Activated naive CD4-positive, alpha-beta T cell treated with anti-CD3 and anti-CD28 coated beads for 36 hours (primary cell): ENCODE results near the gene UBL3. TPM values are rescaled to one million over a fixed set of nuclear protein-coding genes. Genes with fewer than 3 reads are reported as not detected.

Experiments
- CTCF ChIA-PET: fragments of 350-600 bp; sonication (Branson Sonifier 250); formaldehyde crosslinking; loops from one replicate; lab custom pipeline; 2021; ENCODE audit warnings: antibody characterized with exemption; lab: Charles Lee
- DNase-seq: peaks from one replicate; pipeline ENCODE4 v3.0.0-alpha.2; 2020
- H3K27ac Mint-ChIP-seq: one replicate; pipeline ENCODE4 v1.8.0; 2021; ENCODE audit warnings: mild to moderate bottlenecking, mixed read lengths
- H3K27me3 Mint-ChIP-seq: one replicate; pipeline ENCODE4 v1.8.0; 2021; ENCODE audit warnings: low read depth, mixed read lengths
- H3K36me3 Mint-ChIP-seq: one replicate; pipeline ENCODE4 v1.8.0; 2021; ENCODE audit warnings: low read depth, mixed read lengths
- H3K4me1 Mint-ChIP-seq: one replicate; pipeline ENCODE4 v1.8.0; 2021; ENCODE audit warnings: low read depth, mixed read lengths
- H3K4me3 Mint-ChIP-seq: one replicate; pipeline ENCODE4 v1.8.0; 2021; ENCODE audit warnings: mild to moderate bottlenecking, moderate library complexity, mixed read lengths
- H3K9me3 Mint-ChIP-seq: one replicate; pipeline ENCODE4 v1.8.0; 2021; ENCODE audit warnings: mixed read lengths
- intact Hi-C: fragments of 100-400 bp; cut with micrococcal nuclease; formaldehyde crosslinking; loops from one replicate; pipeline ENCODE4 v1.15.1; 2023
- total RNA-seq, 2 experiments: library from RNA; stranded (reverse); gene quantifications; one replicate each; pipeline ENCODE4 v1.2.3, GENCODE V29; 2021

UBL3 gene
- total RNA-seq, 2 experiments from 2014 or later, result 8.3 to 8.5 TPM

DNA sequence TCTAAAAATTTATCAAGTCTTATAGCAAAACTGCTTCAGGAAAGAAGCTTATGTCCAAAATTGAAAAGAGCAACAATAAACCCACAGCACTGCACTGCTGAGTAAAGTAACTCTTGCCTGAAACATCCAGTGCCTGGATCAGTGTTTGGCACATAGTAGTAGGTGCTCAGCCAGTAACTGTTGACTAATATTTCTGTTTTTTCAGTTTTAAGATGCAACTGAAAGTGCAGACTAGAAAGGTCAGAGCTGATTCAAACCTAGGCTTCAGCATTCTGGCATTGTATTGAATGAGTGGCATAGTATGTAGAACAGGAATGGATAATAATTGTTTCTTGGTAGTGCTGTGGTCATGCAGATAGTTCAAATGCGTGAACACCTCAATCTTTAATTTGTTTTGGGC, 67.6 kb downstream of the UBL3 start:
- H3K27ac Mint-ChIP-seq, result no peak overlapping the region
- no peak overlapping the region for H3K4me3 Mint-ChIP-seq

DNA sequence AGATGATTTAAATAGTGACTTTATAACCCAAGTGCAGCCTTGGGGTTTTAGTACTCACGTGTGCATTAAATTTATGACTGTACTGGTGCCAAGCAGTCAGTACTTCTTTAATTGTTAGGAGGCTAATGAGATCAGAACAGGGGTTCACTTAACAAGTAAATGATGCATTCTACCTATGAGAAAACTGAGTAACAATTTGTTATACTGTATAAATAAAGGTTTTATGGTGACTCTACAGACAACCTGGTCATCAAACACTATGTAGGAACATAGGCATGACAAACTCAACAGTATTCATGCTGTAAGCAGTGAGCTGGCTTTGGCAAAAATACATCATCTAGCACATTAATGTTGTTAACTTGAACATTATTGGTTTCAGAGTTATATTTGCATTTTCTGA, 75.6 kb downstream of the UBL3 start:
- DNase-seq, result no peak
- H3K27me3 Mint-ChIP-seq, result no peaks in the 10 kb centered on the region
- CTCF ChIA-PET, result interaction anchor here (0.6 to 9.3 kb wide), 5 partner anchors 10 to 339 kb away, joined by 3 to 143 read pairs (median 5); no protein-coding TSS in a partner anchor
- H3K36me3 Mint-ChIP-seq, result no peaks in the 10 kb centered on the region
- no peak overlapping the region for H3K27ac Mint-ChIP-seq
- intact Hi-C loops, result no loop called here
- no peak overlapping the region for H3K4me3 Mint-ChIP-seq
- H3K9me3 Mint-ChIP-seq, result no peaks in the 10 kb centered on the region
- peaks cover 2% of the 10 kb centered on the region for H3K4me1 Mint-ChIP-seq

More for the DNA sequence above, 67.6 kb downstream of the UBL3 start:
- H3K36me3 Mint-ChIP-seq, result no peaks in the 10 kb centered on the region
- CTCF ChIA-PET, result interaction anchor here (1.0 to 1.9 kb wide), 5 partner anchors 10 to 330 kb away, joined by 3 to 8 read pairs (median 3); no protein-coding TSS in a partner anchor
- peaks cover 16% of the 10 kb centered on the region for H3K4me1 Mint-ChIP-seq
- intact Hi-C loops, result loop anchor here (1.0 to 2.0 kb wide), 4 partner anchors 9 to 64 kb away; no protein-coding TSS in a partner anchor
- H3K9me3 Mint-ChIP-seq, result no peaks in the 10 kb centered on the region
- DNase-seq, result peak; percentile 39
- H3K27me3 Mint-ChIP-seq, result no peaks in the 10 kb centered on the region

DNA sequence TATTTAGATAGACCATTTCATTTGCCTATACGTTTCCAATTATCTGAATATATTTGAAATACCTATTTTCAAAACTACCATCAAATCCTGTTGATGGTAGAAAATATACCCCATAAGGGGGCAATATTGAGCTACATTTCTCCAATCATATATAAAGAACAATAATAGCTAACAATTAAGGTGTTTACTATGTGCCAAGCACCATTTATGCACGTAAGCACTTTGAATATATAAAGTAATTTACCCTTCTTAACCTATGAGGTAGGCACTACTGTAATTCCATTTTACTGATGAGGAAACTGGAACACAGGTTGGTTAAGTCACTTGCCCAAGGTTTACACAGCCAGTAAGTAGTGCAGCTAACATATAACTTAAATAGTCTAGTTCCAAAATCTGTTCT, 79.2 kb downstream of the UBL3 start:
- CTCF ChIA-PET, result interaction anchor here (0.8 to 9.3 kb wide), 27 partner anchors 8 to 1025 kb away, joined by 3 to 143 read pairs (median 4); no protein-coding TSS in a partner anchor
- Mint-ChIP-seq H3K27me3 (no peaks in the 10 kb centered on the region), H3K4me3 (no peak overlapping the region), H3K36me3 (no peaks in the 10 kb centered on the region), H3K27ac (no peak overlapping the region), H3K9me3 (no peaks in the 10 kb centered on the region), H3K4me1 (peaks cover 2% of the 10 kb centered on the region)
- no peak for DNase-seq
- intact Hi-C loops, result loop anchor here (1.0 to 2.0 kb wide), 4 partner anchors 76 to 342 kb away; no protein-coding TSS in a partner anchor

DNA sequence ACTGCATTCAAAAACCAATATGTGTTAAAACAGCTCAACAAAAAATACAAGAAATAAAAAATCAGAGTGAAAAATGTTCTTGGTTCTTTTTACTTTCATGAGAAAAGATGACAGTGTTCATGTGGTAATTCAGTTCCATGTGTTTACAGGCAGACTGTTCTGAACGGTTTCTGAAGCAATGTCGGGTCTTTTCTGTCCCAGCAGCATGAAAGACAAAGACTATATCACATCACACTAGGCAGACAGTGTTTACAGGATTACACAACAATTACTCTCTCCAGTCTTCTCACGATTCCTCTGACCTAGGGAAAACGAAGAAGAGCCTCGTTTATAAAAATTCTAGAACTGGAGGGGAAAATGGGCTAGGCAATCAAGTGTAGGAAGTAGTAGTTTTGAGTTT, 83.4 kb downstream of the UBL3 start:
- intact Hi-C loops, result no loop called here
- H3K36me3 Mint-ChIP-seq, result no peaks in the 10 kb centered on the region
- DNase-seq, result no peak
- H3K27me3 Mint-ChIP-seq, result no peaks in the 10 kb centered on the region
- H3K4me3 Mint-ChIP-seq, result no peak overlapping the region
- H3K27ac Mint-ChIP-seq, result no peak overlapping the region
- H3K9me3 Mint-ChIP-seq, result no peaks in the 10 kb centered on the region
- H3K4me1 Mint-ChIP-seq, result peaks cover 8% of the 10 kb centered on the region
- CTCF ChIA-PET, result interaction anchor here (1.3 kb wide), 1 partner anchor 366 kb away, joined by 6 read pairs; no protein-coding TSS in a partner anchor

DNA sequence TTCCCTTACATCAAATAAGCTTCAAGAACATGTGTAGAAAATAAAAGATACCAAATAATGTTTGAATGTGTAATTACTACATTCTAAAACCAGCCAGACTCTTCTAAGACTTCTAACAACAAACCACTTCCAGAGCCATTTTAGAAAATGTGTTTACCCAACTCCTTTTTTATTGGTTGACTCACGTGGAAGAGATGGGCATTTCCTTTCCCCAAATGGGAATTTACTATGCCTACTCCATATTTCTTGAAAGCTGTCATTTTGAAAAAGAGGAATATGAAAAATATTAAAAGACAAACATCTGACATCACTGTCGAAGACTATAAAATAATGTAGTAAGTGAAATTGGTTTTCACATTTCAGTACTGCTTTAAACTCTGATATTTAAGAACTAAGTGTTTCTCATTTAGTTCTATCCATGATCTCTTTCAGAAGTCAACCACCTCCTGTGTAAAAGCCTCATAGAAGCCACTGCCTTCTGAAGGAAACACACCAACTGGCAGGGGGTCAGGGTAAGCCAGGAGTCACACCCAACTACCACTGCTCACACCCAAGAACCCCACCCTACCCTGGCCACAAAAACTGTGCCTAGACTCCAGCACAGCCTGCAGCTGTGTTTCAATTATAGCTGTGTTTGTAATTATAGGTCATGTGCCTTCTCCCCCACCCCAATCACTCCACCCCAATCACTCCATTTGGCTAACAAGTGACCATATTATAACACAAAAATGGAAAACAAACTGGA, 86.8 kb downstream of the UBL3 start:
- Mint-ChIP-seq H3K27ac (no peak overlapping the region), H3K36me3 (no peaks in the 10 kb centered on the region)
- CTCF ChIA-PET, result interaction anchor here (1.1 to 3.0 kb wide), 5 partner anchors 9 to 348 kb away, joined by 3 to 12 read pairs (median 3); partner anchors contain the start of gene UBL3

DNA sequence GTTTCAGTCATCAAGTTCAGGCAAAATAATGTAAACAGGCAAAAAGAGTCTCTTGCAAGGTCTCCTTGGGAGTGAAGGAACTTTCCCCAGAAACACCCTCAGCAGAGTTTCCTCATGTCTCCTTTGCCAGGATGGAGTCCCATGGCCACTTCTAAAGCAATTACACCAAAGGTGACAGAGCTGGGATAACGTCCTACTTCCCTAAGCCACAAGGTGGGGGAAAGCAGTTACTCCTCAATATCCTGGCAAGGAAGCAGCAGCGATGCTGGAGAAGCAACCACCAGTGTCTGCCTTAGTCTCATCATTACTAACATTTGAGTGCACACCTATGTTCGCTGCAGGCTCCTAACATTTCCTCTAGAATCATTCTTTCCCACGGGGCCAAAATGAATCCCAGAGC, 88.6 kb downstream of the UBL3 start:
- H3K27me3 Mint-ChIP-seq, result no peaks in the 10 kb centered on the region
- H3K4me1 Mint-ChIP-seq, result peaks cover 15% of the 10 kb centered on the region
- DNase-seq, result no peak
- H3K9me3 Mint-ChIP-seq, result peaks cover 8% of the 10 kb centered on the region
- CTCF ChIA-PET, result interaction anchor here (0.9 kb wide), 1 partner anchor 11 kb away, joined by 3 read pairs; no protein-coding TSS in a partner anchor
- H3K4me3 Mint-ChIP-seq, result no peak overlapping the region
- H3K36me3 Mint-ChIP-seq, result no peaks in the 10 kb centered on the region
- intact Hi-C loops, result no loop called here
- no peak overlapping the region for H3K27ac Mint-ChIP-seq

More for the DNA sequence above, 86.8 kb downstream of the UBL3 start:
- DNase-seq, result no peak
- intact Hi-C loops, result no loop called here
- no peaks in the 10 kb centered on the region for H3K27me3 Mint-ChIP-seq
- H3K4me1 Mint-ChIP-seq, result peaks cover 13% of the 10 kb centered on the region
- peaks cover 8% of the 10 kb centered on the region for H3K9me3 Mint-ChIP-seq
- H3K4me3 Mint-ChIP-seq, result no peak overlapping the region

DNA sequence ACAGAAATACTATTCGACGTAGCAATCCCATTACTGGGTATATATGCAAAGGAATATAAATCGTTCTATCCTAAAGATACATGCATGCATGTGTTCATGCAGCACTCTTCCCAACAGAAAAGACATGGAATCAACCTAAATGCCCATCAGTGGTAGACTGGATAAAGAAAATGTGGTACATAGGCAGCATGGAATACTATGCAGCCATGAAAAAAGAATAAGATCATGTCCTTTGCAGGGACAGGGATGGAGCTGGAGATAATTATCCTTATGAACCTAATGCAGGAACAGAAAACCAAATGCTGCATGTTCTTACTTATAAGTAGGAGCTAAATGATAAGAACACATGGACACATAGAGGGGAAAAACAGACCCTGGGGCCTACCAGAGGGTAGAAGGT, 89.3 kb downstream of the UBL3 start:
- H3K4me3 Mint-ChIP-seq, result no peak overlapping the region
- peaks cover 15% of the 10 kb centered on the region for H3K4me1 Mint-ChIP-seq
- DNase-seq, result no peak
- H3K36me3 Mint-ChIP-seq, result no peaks in the 10 kb centered on the region
- peaks cover 8% of the 10 kb centered on the region for H3K9me3 Mint-ChIP-seq
- CTCF ChIA-PET, result interaction anchor here (0.9 kb wide), 2 partner anchors 9 to 11 kb away, joined by 3 read pairs; no protein-coding TSS in a partner anchor
- H3K27me3 Mint-ChIP-seq, result no peaks in the 10 kb centered on the region
- H3K27ac Mint-ChIP-seq, result no peak overlapping the region
- intact Hi-C loops, result no loop called here

DNA sequence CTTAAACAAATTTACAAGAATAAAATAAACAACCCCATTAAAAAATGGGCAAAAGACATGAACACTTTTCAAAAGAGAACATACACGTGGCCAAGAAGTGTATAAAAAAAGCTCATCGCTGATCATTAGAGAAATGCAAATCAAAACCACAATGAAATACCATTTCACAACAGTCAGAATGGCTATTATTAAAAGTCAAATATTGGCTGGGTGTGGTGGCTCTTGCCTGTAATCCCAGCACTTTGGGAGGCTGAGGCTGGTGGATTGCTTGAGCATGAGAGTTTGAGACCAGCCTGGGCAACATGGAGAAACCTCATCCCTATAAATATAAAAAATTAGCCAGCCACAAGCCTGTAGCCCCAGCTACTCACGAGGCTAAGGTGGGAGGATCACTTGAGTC, 89.9 kb downstream of the UBL3 start:
- DNase-seq, result no peak
- Mint-ChIP-seq H3K9me3 (peaks cover 8% of the 10 kb centered on the region), H3K27me3 (no peaks in the 10 kb centered on the region), H3K27ac (no peak overlapping the region), H3K4me3 (no peak overlapping the region), H3K36me3 (no peaks in the 10 kb centered on the region), H3K4me1 (peaks cover 15% of the 10 kb centered on the region)
- CTCF ChIA-PET, result interaction anchor here (0.9 to 2.8 kb wide), 3 partner anchors 10 to 353 kb away, joined by 3 to 9 read pairs (median 5); no protein-coding TSS in a partner anchor
- intact Hi-C loops, result no loop called here

DNA sequence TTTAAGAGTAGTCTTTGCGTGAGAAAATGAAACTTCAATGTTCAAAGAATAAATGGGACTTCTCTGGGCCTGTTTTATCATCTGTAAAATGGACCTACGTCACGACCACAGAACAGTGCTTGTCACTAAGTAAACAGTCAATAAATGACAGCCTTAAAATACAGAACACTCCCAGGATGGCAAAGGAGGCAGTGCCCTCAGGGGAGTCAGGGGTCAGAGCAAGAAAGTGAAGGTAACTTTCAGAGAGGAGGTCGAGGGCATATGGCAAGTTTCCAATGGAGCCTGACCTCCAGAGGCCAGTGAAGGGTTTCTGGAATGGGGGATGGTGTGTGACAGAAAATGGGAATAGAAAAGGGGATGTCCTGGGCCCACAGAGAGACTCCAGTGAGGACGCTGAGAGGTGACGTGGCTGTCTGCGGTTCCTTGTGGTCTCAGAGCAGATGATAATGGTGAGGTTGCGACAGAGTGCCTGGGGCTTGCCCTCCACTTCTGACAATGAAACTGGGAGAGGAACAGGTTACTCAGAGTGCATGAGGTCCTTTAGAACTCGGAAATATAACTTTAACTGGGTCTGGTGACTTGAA, 91.8 kb downstream of the UBL3 start:
- Mint-ChIP-seq H3K4me3 (no peak overlapping the region), H3K27me3 (no peaks in the 10 kb centered on the region), H3K27ac (no peak overlapping the region), H3K9me3 (peaks cover 8% of the 10 kb centered on the region), H3K36me3 (no peaks in the 10 kb centered on the region), H3K4me1 (peaks cover 10% of the 10 kb centered on the region)
- intact Hi-C loops, result loop anchor here (1.0 kb wide), 1 partner anchor 177 kb away; no protein-coding TSS in a partner anchor
- DNase-seq, result peak; percentile 84
- CTCF ChIA-PET, result interaction anchor here (1.2 to 2.8 kb wide), 2 partner anchors 12 to 13 kb away, joined by 3 to 9 read pairs; no protein-coding TSS in a partner anchor

DNA sequence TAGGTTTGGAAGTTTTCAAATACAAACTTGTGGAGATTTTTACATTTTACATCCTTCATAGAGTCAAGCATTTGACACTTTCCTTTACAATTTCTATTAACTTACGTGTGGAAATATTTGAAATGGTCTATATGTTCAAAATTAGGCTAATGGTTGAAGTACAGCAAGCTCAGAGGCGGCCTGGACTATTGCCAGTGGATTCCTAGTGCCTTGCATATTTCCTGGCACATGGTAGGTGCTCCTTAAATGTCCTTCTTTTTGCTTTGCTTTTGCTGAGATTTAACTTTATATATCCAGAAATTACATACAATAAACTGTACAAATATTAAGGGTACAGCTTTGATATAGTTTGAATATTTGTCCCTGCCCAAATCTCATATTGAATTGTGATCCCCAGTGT, 93.9 kb downstream of the UBL3 start:
- intact Hi-C loops, result no loop called here
- CTCF ChIA-PET, result interaction anchor here (0.6 to 2.3 kb wide), 4 partner anchors 29 to 359 kb away, joined by 3 to 6 read pairs (median 4); no protein-coding TSS in a partner anchor
- Mint-ChIP-seq H3K27me3 (no peaks in the 10 kb centered on the region), H3K27ac (no peak overlapping the region), H3K9me3 (peaks cover 8% of the 10 kb centered on the region), H3K36me3 (no peaks in the 10 kb centered on the region), H3K4me3 (no peak overlapping the region), H3K4me1 (peaks cover 8% of the 10 kb centered on the region)
- no peak for DNase-seq

DNA sequence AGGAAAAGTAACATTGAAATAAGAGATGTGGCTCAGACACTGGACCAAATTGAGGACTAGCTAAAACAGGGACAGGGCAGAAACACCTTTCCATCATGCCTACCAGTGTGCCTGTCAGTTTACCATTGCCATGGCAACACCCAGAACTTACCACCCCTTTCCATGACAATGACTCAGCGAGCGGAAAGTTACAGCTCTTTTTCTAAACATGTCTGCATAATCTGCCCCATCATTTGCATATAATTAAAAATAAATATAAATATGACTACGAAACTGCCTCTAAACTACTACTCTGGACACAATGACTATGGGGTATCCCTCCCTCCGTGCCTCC, 96.0 kb downstream of the UBL3 start:
- H3K27ac Mint-ChIP-seq, result no peak overlapping the region

More for the DNA sequence above, 96.0 kb downstream of the UBL3 start:
- CTCF ChIA-PET, result interaction anchor here (0.6 to 0.9 kb wide), 2 partner anchors 10 to 32 kb away, joined by 3 read pairs; no protein-coding TSS in a partner anchor
- peak; percentile 55 for DNase-seq
- no peaks in the 10 kb centered on the region for H3K36me3 Mint-ChIP-seq
- intact Hi-C loops, result no loop called here
- H3K4me3 Mint-ChIP-seq, result no peak overlapping the region
- peaks cover 8% of the 10 kb centered on the region for H3K4me1 Mint-ChIP-seq
- no peaks in the 10 kb centered on the region for H3K9me3 Mint-ChIP-seq
- no peaks in the 10 kb centered on the region for H3K27me3 Mint-ChIP-seq
